ENCODE results near the gene MNAT1. TPM values are rescaled to one million over a fixed set of nuclear protein-coding genes. Genes with fewer than 3 reads are reported as not detected.

MNAT1 gene
- total and polyA plus RNA-seq, 9 of the 15 experiments (the other 6 are each of a cell fraction or from before 2014, with no cell fraction given): 37.8 to 83.3 (median 60.4) TPM

DNA sequence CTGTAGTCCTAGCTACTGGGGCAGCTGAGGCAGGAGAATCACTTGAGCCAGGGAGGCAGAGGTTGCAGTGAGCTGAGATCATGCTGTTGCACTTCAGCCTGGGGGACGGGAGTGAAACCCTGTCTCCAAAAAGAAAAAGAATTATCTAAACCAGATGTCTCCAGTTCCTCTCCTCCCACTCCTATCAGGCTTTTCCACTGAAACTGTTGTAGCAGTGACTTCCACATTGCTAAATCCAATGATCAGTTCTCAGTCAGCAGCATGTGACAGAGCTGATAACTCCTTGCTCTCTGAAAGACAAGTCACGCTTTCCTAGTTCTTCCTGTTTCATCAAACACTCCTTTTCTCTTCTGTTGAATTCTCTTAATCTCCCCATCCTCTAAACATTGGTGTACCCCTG is 255.0 kb downstream of the MNAT1 start (continued):
- TF ChIP-seq, protein P1, sequence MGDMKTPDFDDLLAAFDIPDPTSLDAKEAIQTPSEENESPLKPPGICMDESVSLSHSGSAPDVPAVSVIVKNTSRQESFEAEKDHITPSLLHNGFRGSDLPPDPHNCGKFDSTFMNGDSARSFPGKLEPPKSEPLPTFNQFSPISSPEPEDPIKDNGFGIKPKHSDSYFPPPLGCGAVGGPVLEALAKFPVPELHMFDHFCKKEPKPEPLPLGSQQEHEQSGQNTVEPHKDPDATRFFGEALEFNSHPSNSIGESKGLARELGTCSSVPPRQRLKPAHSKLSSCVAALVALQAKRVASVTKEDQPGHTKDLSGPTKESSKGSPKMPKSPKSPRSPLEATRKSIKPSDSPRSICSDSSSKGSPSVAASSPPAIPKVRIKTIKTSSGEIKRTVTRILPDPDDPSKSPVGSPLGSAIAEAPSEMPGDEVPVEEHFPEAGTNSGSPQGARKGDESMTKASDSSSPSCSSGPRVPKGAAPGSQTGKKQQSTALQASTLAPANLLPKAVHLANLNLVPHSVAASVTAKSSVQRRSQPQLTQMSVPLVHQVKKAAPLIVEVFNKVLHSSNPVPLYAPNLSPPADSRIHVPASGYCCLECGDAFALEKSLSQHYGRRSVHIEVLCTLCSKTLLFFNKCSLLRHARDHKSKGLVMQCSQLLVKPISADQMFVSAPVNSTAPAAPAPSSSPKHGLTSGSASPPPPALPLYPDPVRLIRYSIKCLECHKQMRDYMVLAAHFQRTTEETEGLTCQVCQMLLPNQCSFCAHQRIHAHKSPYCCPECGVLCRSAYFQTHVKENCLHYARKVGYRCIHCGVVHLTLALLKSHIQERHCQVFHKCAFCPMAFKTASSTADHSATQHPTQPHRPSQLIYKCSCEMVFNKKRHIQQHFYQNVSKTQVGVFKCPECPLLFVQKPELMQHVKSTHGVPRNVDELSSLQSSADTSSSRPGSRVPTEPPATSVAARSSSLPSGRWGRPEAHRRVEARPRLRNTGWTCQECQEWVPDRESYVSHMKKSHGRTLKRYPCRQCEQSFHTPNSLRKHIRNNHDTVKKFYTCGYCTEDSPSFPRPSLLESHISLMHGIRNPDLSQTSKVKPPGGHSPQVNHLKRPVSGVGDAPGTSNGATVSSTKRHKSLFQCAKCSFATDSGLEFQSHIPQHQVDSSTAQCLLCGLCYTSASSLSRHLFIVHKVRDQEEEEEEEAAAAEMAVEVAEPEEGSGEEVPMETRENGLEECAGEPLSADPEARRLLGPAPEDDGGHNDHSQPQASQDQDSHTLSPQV (IDR thresholded peaks at IDR 0.05): peak; percentile 52
- TF ChIP-seq ZZZ3 (IDR thresholded peaks at IDR 0.05) (no peak), PURB (CRISPR knock-in tag; IDR thresholded peaks at IDR 0.05; ENCODE audit: low read depth) (no peak), ZFP30 (CRISPR knock-in tag; IDR thresholded peaks at IDR 0.05; ENCODE audit: borderline replicate concordance) (no peak), ZNF354B (CRISPR knock-in tag; IDR thresholded peaks at IDR 0.05) (no peak), SNRNP70 (optimal IDR thresholded peaks at IDR 0.05; ENCODE audit: low read depth, low read length) (no peak), CREM (IDR thresholded peaks at IDR 0.05; ENCODE audit: low read depth) (peak; percentile 52; the same call in 1 of the 2 replicates), ZKSCAN1 (IDR thresholded peaks at IDR 0.05; ENCODE audit: low read depth, low read length) (no peak), EGR1 (conservative IDR thresholded peaks at IDR 0.05) (peak; percentile 54; the same call in 1 of the 2 replicates), SAP30 (IDR thresholded peaks at IDR 0.05; ENCODE audit: borderline replicate concordance, insufficient read depth, low read depth, low read length, poor library complexity, severe bottlenecking) (no peak), FOXK1 (CRISPR knock-in tag; IDR thresholded peaks at IDR 0.05; ENCODE audit: borderline replicate concordance) (no peak)
- TF ChIP-seq, protein P2, sequence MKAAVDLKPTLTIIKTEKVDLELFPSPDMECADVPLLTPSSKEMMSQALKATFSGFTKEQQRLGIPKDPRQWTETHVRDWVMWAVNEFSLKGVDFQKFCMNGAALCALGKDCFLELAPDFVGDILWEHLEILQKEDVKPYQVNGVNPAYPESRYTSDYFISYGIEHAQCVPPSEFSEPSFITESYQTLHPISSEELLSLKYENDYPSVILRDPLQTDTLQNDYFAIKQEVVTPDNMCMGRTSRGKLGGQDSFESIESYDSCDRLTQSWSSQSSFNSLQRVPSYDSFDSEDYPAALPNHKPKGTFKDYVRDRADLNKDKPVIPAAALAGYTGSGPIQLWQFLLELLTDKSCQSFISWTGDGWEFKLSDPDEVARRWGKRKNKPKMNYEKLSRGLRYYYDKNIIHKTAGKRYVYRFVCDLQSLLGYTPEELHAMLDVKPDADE (conservative IDR thresholded peaks at IDR 0.05; ENCODE audit: control insufficient read depth, low read depth, low read length): no peak
- TF ChIP-seq, protein P3, sequence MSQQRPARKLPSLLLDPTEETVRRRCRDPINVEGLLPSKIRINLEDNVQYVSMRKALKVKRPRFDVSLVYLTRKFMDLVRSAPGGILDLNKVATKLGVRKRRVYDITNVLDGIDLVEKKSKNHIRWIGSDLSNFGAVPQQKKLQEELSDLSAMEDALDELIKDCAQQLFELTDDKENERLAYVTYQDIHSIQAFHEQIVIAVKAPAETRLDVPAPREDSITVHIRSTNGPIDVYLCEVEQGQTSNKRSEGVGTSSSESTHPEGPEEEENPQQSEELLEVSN (IDR thresholded peaks at IDR 0.05; ENCODE audit: borderline replicate concordance in 1 of 2, extremely low read depth in 1 of 2, insufficient read depth in 1 of 2, insufficient read length in 1 of 2, low read depth in 1 of 2, low read length in 1 of 2, poor library complexity in 1 of 2, severe bottlenecking in 1 of 2): no peak
- TF ChIP-seq, protein P4, sequence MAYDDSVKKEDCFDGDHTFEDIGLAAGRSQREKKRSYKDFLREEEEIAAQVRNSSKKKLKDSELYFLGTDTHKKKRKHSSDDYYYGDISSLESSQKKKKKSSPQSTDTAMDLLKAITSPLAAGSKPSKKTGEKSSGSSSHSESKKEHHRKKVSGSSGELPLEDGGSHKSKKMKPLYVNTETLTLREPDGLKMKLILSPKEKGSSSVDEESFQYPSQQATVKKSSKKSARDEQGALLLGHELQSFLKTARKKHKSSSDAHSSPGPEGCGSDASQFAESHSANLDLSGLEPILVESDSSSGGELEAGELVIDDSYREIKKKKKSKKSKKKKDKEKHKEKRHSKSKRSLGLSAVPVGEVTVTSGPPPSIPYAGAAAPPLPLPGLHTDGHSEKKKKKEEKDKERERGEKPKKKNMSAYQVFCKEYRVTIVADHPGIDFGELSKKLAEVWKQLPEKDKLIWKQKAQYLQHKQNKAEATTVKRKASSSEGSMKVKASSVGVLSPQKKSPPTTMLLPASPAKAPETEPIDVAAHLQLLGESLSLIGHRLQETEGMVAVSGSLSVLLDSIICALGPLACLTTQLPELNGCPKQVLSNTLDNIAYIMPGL (CRISPR knock-in tag; IDR thresholded peaks at IDR 0.05): no peak
- TF ChIP-seq, protein P5, sequence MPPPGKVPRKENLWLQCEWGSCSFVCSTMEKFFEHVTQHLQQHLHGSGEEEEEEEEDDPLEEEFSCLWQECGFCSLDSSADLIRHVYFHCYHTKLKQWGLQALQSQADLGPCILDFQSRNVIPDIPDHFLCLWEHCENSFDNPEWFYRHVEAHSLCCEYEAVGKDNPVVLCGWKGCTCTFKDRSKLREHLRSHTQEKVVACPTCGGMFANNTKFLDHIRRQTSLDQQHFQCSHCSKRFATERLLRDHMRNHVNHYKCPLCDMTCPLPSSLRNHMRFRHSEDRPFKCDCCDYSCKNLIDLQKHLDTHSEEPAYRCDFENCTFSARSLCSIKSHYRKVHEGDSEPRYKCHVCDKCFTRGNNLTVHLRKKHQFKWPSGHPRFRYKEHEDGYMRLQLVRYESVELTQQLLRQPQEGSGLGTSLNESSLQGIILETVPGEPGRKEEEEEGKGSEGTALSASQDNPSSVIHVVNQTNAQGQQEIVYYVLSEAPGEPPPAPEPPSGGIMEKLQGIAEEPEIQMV (tag; conservative IDR thresholded peaks at IDR 0.05; ENCODE audit: low read depth): no peak
- TF ChIP-seq, protein P6, sequence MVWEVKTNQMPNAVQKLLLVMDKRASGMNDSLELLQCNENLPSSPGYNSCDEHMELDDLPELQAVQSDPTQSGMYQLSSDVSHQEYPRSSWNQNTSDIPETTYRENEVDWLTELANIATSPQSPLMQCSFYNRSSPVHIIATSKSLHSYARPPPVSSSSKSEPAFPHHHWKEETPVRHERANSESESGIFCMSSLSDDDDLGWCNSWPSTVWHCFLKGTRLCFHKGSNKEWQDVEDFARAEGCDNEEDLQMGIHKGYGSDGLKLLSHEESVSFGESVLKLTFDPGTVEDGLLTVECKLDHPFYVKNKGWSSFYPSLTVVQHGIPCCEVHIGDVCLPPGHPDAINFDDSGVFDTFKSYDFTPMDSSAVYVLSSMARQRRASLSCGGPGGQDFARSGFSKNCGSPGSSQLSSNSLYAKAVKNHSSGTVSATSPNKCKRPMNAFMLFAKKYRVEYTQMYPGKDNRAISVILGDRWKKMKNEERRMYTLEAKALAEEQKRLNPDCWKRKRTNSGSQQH (CRISPR knock-in tag; IDR thresholded peaks at IDR 0.05): no peak

All from K562 (cell line).